GDM1 (cell line): ENCODE measurements around the gene HDAC4.
A peak's percentile ranks its signal among the peaks of the same experiment; 100 is the strongest.

Experiments
- DNase-seq: peaks from one replicate; lab custom pipeline; 2025; lab: John Stamatoyannopoulos, UW

The HDAC4 gene

GRCh38 chr2:239429473-239430350 is 28.9 kb upstream of the HDAC4 start:
- DNase-seq: no peak

GRCh38 chr2:239425631-239426030 is 24.8 kb upstream of the HDAC4 start:
- no peak for DNase-seq

GRCh38 chr2:239424337-239425045 is 23.7 kb upstream of the HDAC4 start:
- DNase-seq: no peak

GRCh38 chr2:239423551-239423950 is 22.7 kb upstream of the HDAC4 start:
- no peak for DNase-seq

GRCh38 chr2:239421851-239422250 is 21.0 kb upstream of the HDAC4 start:
- no peak for DNase-seq

- DNase-seq: no peak
These were observed 19.3 kb upstream of the HDAC4 start for GRCh38 chr2:239420082-239420481.

GRCh38 chr2:239418918-239419317 is 18.1 kb upstream of the HDAC4 start:
- DNase-seq: no peak

GRCh38 chr2:239412905-239413603 is 12.2 kb upstream of the HDAC4 start:
- no peak for DNase-seq

- no peak for DNase-seq
These were observed 10.9 kb upstream of the HDAC4 start for GRCh38 chr2:239411549-239412319.

GRCh38 chr2:239411117-239411516 is 10.3 kb upstream of the HDAC4 start:
- no peak for DNase-seq

GRCh38 chr2:239409976-239410375 is 9.2 kb upstream of the HDAC4 start:
- DNase-seq: no peak

GRCh38 chr2:239407112-239407511 is 6.3 kb upstream of the HDAC4 start:
- DNase-seq: no peak

- no peak for DNase-seq
These were observed 5.6 kb upstream of the HDAC4 start for GRCh38 chr2:239406316-239406995.

GRCh38 chr2:239405071-239405470 is 4.3 kb upstream of the HDAC4 start:
- DNase-seq: no peak

- no peak for DNase-seq
These were observed 1.8 kb upstream of the HDAC4 start for GRCh38 chr2:239402666-239403065.

- DNase-seq: peak; percentile 62
These were observed 1.0 kb upstream of the HDAC4 start for GRCh38 chr2:239401881-239402233.

GRCh38 chr2:239401067-239401880 is 454 bp upstream of the HDAC4 start:
- DNase-seq: peak; percentile 98

GRCh38 chr2:239399921-239400595 is 762 bp downstream of the HDAC4 start:
- DNase-seq: no peak

GRCh38 chr2:239399433-239399920 is 1.3 kb downstream of the HDAC4 start:
- no peak for DNase-seq

GRCh38 chr2:239398521-239398921 is 2.3 kb downstream of the HDAC4 start:
- DNase-seq: no peak
